ENCODE data around the gene CDIPT.
A peak's percentile ranks its signal among the peaks of the same experiment; 100 is the strongest.

GRCh38 chr16:29816694-29817441, 46.2 kb downstream of the CDIPT start:
- TF ChIP-seq CEBPB (IDR thresholded peaks at IDR 0.05) (no peak), RAD21 (IDR thresholded peaks at IDR 0.05; ENCODE audit: low read depth) (no peak), EGR1 (IDR thresholded peaks at IDR 0.05) (0 out of 2 replicates have a peak, but pooled peaks have one; percentile 42)

Data from Ishikawa (cell line).